ENCODE measurements around the gene GALNTL6.

- TF ChIP-seq CBX5 (IDR thresholded peaks at IDR 0.05; ENCODE audit: borderline replicate concordance, low read depth), result no peak
- no peak for TF ChIP-seq NKRF (IDR thresholded peaks at IDR 0.05; ENCODE audit: borderline replicate concordance)
- no peak for TF ChIP-seq CTCF (IDR thresholded peaks at IDR 0.05 in 2 of 3, conservative IDR thresholded peaks at IDR 0.05 in 1 of 3; ENCODE audit: insufficient read depth in 2 of 3, low read depth in 1 of 3, low read length in 3 of 3)
- no peak for TF ChIP-seq E2F4 (CRISPR knock-in tag; IDR thresholded peaks at IDR 0.05; ENCODE audit: low read depth)
- no peak for TF ChIP-seq ZNF512 (tag; IDR thresholded peaks at IDR 0.05)
- no peak for TF ChIP-seq NCOA4 (IDR thresholded peaks at IDR 0.05; ENCODE audit: partially characterized antibody)
- no peak for TF ChIP-seq EZH2 (IDR thresholded peaks at IDR 0.05; ENCODE audit: borderline replicate concordance, low read depth, low read length)
- no peak for TF ChIP-seq NRF1 (conservative IDR thresholded peaks at IDR 0.05 in 1 of 2, IDR thresholded peaks at IDR 0.05 in 1 of 2)
- TF ChIP-seq MLX (CRISPR knock-in tag; conservative IDR thresholded peaks at IDR 0.05), result no peak
These were observed 1225.1 kb downstream of the GALNTL6 start for GRCh38 chr4:173038192-173038896.

All from K562 (cell line).